ENCODE results near the gene GJC2. TPM values are rescaled to one million over a fixed set of nuclear protein-coding genes. Genes with fewer than 3 reads are reported as not detected.

The GJC2 gene
- total and polyA plus RNA-seq, 4 donors, result 1.5 to 6.7 (median 2.6) TPM

GRCh38 chr1:228161362-228161761, 11.6 kb downstream of the GJC2 start:
- peaks cover 0 to 2% (median 0%) of the 10 kb centered on the region in 4 donors for H3K36me3 ChIP-seq (ENCODE audit: control insufficient read depth in 4 of 4, insufficient read depth in 4 of 4, low read length in 4 of 4)
- DNase-seq (no peak), ATAC-seq (ENCODE audit: insufficient read depth, low FRiP score) (no peak)
- peak overlapping the region in 1 of 2 donors; percentile 29 for H3K27ac ChIP-seq (ENCODE audit: low read depth in 1 of 2, low read length in 1 of 2)
- H3K9me3 ChIP-seq (ENCODE audit: control insufficient read depth in 4 of 4, insufficient read depth in 3 of 4, low read length in 3 of 4), result peaks cover 0 to 3% (median 0%) of the 10 kb centered on the region in 4 donors
- H3K9ac ChIP-seq (ENCODE audit: insufficient read depth in 1 of 2, low read length in 2 of 2), result no peak overlapping the region
- H3K4me1 ChIP-seq (ENCODE audit: control insufficient read depth in 5 of 5, insufficient read depth in 5 of 5, low read length in 5 of 5), result peaks cover 0 to 27% (median 12%) of the 10 kb centered on the region in 5 donors
- TF ChIP-seq CTCF (IDR thresholded peaks at IDR 0.05; ENCODE audit: control extremely low read depth, extremely low read depth), result no peak
- H3K4me3 ChIP-seq, result no peak overlapping the region
- 47 to 56% methylated on average over 7 of the region's 7 CpGs for WGBS, 2 donors
- peaks cover 0 to 39% (median 25%) of the 10 kb centered on the region in 3 donors for H3K27me3 ChIP-seq (ENCODE audit: control insufficient read depth in 3 of 3, insufficient read depth in 3 of 3, low read length in 2 of 3)

DNA sequence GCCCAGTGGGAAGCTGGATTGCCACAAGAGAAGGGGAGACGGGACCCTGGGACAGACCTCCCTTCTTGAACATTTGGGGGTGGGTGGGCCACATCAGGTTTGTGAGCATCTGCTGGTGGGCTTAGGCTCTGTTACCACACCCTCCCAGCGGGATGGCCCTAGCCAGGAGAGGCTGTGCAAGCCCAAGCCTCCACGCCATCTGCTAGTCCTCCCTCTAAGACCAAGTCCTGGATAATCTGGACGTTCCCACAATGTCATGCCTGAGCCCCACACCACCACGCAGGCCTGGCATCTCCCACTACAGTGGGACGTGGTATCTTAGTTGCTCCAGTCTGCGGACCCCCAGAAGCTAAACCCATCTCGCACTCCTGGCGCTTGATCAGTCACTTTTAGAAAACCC, 12.1 kb downstream of the GJC2 start:
- Histone ChIP-seq H3K27ac (ENCODE audit: low read depth in 1 of 2, low read length in 1 of 2) (peak overlapping the region; percentile 66 to 90), H3K9me3 (ENCODE audit: control insufficient read depth in 4 of 4, insufficient read depth in 3 of 4, low read length in 3 of 4) (peaks cover 0 to 3% (median 0%) of the 10 kb centered on the region in 4 donors), H3K27me3 (ENCODE audit: control insufficient read depth in 3 of 3, insufficient read depth in 3 of 3, low read length in 2 of 3) (peaks cover 0 to 38% (median 25%) of the 10 kb centered on the region in 3 donors), H3K36me3 (ENCODE audit: control insufficient read depth in 4 of 4, insufficient read depth in 4 of 4, low read length in 4 of 4) (peaks cover 0 to 2% (median 0%) of the 10 kb centered on the region in 4 donors), H3K4me1 (ENCODE audit: control insufficient read depth in 5 of 5, insufficient read depth in 5 of 5, low read length in 5 of 5) (peaks cover 0 to 27% (median 12%) of the 10 kb centered on the region in 5 donors), H3K4me3 (no peak overlapping the region), H3K9ac (ENCODE audit: insufficient read depth in 1 of 2, low read length in 2 of 2) (peak overlapping the region in 1 of 2 donors; percentile 13)
- ATAC-seq (ENCODE audit: insufficient read depth, low FRiP score) (no peak), DNase-seq (no peak)
- 77 to 85% methylated on average over 9 of the region's 9 CpGs for whole genome bisulfite sequencing, 2 donors
- no peak for TF ChIP-seq CTCF (IDR thresholded peaks at IDR 0.05; ENCODE audit: control extremely low read depth, extremely low read depth)

- Histone ChIP-seq H3K9me3 (ENCODE audit: control insufficient read depth in 4 of 4, insufficient read depth in 3 of 4, low read length in 3 of 4) (peaks cover 0 to 3% (median 0%) of the 10 kb centered on the region in 4 donors), H3K27ac (ENCODE audit: low read depth in 1 of 2, low read length in 1 of 2) (peak overlapping the region; percentile 66 to 90), H3K4me3 (no peak overlapping the region), H3K9ac (ENCODE audit: insufficient read depth in 1 of 2, low read length in 2 of 2) (no peak overlapping the region), H3K27me3 (ENCODE audit: control insufficient read depth in 3 of 3, insufficient read depth in 3 of 3, low read length in 2 of 3) (peaks cover 0 to 37% (median 25%) of the 10 kb centered on the region in 3 donors), H3K36me3 (ENCODE audit: control insufficient read depth in 4 of 4, insufficient read depth in 4 of 4, low read length in 4 of 4) (peaks cover 0 to 2% (median 0%) of the 10 kb centered on the region in 4 donors), H3K4me1 (ENCODE audit: control insufficient read depth in 5 of 5, insufficient read depth in 5 of 5, low read length in 5 of 5) (peaks cover 0 to 27% (median 12%) of the 10 kb centered on the region in 5 donors)
- TF ChIP-seq CTCF (IDR thresholded peaks at IDR 0.05; ENCODE audit: control extremely low read depth, extremely low read depth), result no peak
- ATAC-seq (ENCODE audit: insufficient read depth, low FRiP score) (no peak), DNase-seq (peak; percentile 46 to 81 (median 67))
- WGBS, 2 donors, result 21 to 22% methylated on average over 13 to 14 of the region's 14 CpGs
Observed at GRCh38 chr1:228162286-228163006, 12.7 kb downstream of the GJC2 start.

Data from lung (tissue), 12 donors.